ENCODE measurements around the gene MMAA.
"Not testable (repeated sequence)": the region's sequence is repeated elsewhere in the genome, so short reads cannot be mapped to it uniquely, and the experiment has no call there.

MMAA gene

GRCh38 chr4:145635630-145636029 lies 16.4 kb downstream of the MMAA start:
- no peak overlapping the region for H2AFZ ChIP-seq (ENCODE audit: low read length, unreplicated experiment)
- no peak overlapping the region for H3K27ac ChIP-seq (ENCODE audit: low read depth, low read length)
- H3K4me1 ChIP-seq (ENCODE audit: control insufficient read depth, insufficient read depth, low read length, unreplicated experiment) = no peaks in the 10 kb centered on the region
- no peaks in the 10 kb centered on the region for H3K27me3 ChIP-seq (ENCODE audit: insufficient read depth, low read length)
- H3K4me3 ChIP-seq (ENCODE audit: low read depth, low read length) = no peak overlapping the region
- no peaks in the 10 kb centered on the region for H3K79me2 ChIP-seq (ENCODE audit: control insufficient read depth, insufficient read depth, low read length, unreplicated experiment)
- no peaks in the 10 kb centered on the region for H3K36me3 ChIP-seq (ENCODE audit: insufficient read depth, low read length)

GRCh38 chr4:145639186-145639698 lies 20.1 kb downstream of the MMAA start:
- H3K4me1 ChIP-seq (ENCODE audit: control insufficient read depth, insufficient read depth, low read length, unreplicated experiment) = no peaks in the 10 kb centered on the region
- no peak overlapping the region for H3K27ac ChIP-seq (ENCODE audit: low read depth, low read length)
- H3K36me3 ChIP-seq (ENCODE audit: insufficient read depth, low read length) = no peaks in the 10 kb centered on the region
- H2AFZ ChIP-seq (ENCODE audit: low read length, unreplicated experiment) = no peak overlapping the region
- no peaks in the 10 kb centered on the region for H3K27me3 ChIP-seq (ENCODE audit: insufficient read depth, low read length)
- no peaks in the 10 kb centered on the region for H3K79me2 ChIP-seq (ENCODE audit: control insufficient read depth, insufficient read depth, low read length, unreplicated experiment)
- H3K4me3 ChIP-seq (ENCODE audit: low read depth, low read length) = no peak overlapping the region

DNA sequence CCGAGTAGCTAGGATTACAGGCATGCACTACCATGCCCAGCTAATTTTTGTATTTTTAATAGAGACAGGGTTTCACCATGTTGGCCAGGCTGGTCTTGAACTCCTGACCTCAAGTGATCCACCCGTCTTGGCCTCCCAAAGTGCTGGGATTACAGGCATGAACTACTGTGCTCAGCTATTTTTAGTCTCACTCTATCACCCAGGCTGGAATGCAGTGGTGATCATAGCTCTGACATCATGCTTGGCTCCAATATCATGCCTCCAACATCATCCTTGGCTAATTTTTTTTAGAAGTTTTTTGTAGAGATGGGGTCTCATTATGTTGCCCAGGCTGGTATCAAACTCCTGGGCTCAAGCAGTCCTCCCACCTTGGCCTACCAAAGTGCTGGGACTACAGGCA lies 21.1 kb downstream of the MMAA start:
- H2AFZ ChIP-seq (ENCODE audit: low read length, unreplicated experiment); H3K4me3 ChIP-seq (ENCODE audit: low read depth, low read length); H3K27ac ChIP-seq (ENCODE audit: low read depth, low read length); H3K79me2 ChIP-seq (ENCODE audit: control insufficient read depth, insufficient read depth, low read length, unreplicated experiment); H3K27me3 ChIP-seq (ENCODE audit: insufficient read depth, low read length); H3K36me3 ChIP-seq (ENCODE audit: insufficient read depth, low read length); H3K4me1 ChIP-seq (ENCODE audit: control insufficient read depth, insufficient read depth, low read length, unreplicated experiment): not testable (repeated sequence)

GRCh38 chr4:145643295-145643694 lies 24.1 kb downstream of the MMAA start:
- H3K4me1 ChIP-seq (ENCODE audit: control insufficient read depth, insufficient read depth, low read length, unreplicated experiment) = no peaks in the 10 kb centered on the region
- no peak overlapping the region for H3K4me3 ChIP-seq (ENCODE audit: low read depth, low read length)
- no peaks in the 10 kb centered on the region for H3K36me3 ChIP-seq (ENCODE audit: insufficient read depth, low read length)
- no peak overlapping the region for H3K27ac ChIP-seq (ENCODE audit: low read depth, low read length)
- no peak overlapping the region for H2AFZ ChIP-seq (ENCODE audit: low read length, unreplicated experiment)
- no peaks in the 10 kb centered on the region for H3K79me2 ChIP-seq (ENCODE audit: control insufficient read depth, insufficient read depth, low read length, unreplicated experiment)
- H3K27me3 ChIP-seq (ENCODE audit: insufficient read depth, low read length) = no peaks in the 10 kb centered on the region

- Histone ChIP-seq H3K4me1 (ENCODE audit: control insufficient read depth, insufficient read depth, low read length, unreplicated experiment) (no peaks in the 10 kb centered on the region), H3K4me3 (ENCODE audit: low read depth, low read length) (no peak overlapping the region), H3K27me3 (ENCODE audit: insufficient read depth, low read length) (no peaks in the 10 kb centered on the region), H3K79me2 (ENCODE audit: control insufficient read depth, insufficient read depth, low read length, unreplicated experiment) (no peaks in the 10 kb centered on the region), H2AFZ (ENCODE audit: low read length, unreplicated experiment) (no peak overlapping the region), H3K27ac (ENCODE audit: low read depth, low read length) (no peak overlapping the region), H3K36me3 (ENCODE audit: insufficient read depth, low read length) (no peaks in the 10 kb centered on the region)
These were observed 25.5 kb downstream of the MMAA start for GRCh38 chr4:145644699-145645098.

- no peaks in the 10 kb centered on the region for H3K4me1 ChIP-seq (ENCODE audit: control insufficient read depth, insufficient read depth, low read length, unreplicated experiment)
These were observed 37.0 kb downstream of the MMAA start for GRCh38 chr4:145656156-145656555.

DNA sequence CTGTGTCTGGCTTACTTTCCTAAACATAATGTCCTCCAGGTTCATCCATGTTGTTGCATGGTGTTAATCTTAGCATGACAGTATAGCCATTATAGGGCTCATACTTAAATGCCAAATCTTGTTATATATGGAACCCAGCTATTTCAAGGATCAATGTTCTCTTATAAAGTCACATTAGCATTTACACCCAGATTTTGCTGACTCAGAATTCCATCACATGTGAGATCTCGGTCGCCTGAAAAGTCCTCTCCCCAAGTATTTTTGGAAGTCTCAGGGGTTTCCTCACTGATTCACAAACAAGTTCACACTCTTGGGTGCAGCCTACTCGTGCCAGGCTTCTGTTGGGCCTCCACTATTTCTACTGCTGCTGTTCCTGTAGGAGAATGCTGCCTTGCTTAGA lies 40.9 kb downstream of the MMAA start:
- no peak overlapping the region for H2AFZ ChIP-seq (ENCODE audit: low read length, unreplicated experiment)
- H3K27me3 ChIP-seq (ENCODE audit: insufficient read depth, low read length) = no peaks in the 10 kb centered on the region
- peaks cover 7% of the 10 kb centered on the region for H3K36me3 ChIP-seq (ENCODE audit: insufficient read depth, low read length)
- H3K79me2 ChIP-seq (ENCODE audit: control insufficient read depth, insufficient read depth, low read length, unreplicated experiment) = no peaks in the 10 kb centered on the region
- H3K4me1 ChIP-seq (ENCODE audit: control insufficient read depth, insufficient read depth, low read length, unreplicated experiment) = no peaks in the 10 kb centered on the region
- no peak overlapping the region for H3K27ac ChIP-seq (ENCODE audit: low read depth, low read length)
- no peak overlapping the region for H3K4me3 ChIP-seq (ENCODE audit: low read depth, low read length)

More at GRCh38 chr4:145656156-145656555, 37.0 kb downstream of the MMAA start:
- H2AFZ ChIP-seq (ENCODE audit: low read length, unreplicated experiment) = no peak overlapping the region
- H3K27ac ChIP-seq (ENCODE audit: low read depth, low read length) = no peak overlapping the region
- peaks cover 7% of the 10 kb centered on the region for H3K36me3 ChIP-seq (ENCODE audit: insufficient read depth, low read length)
- H3K27me3 ChIP-seq (ENCODE audit: insufficient read depth, low read length) = no peaks in the 10 kb centered on the region
- no peak overlapping the region for H3K4me3 ChIP-seq (ENCODE audit: low read depth, low read length)
- no peaks in the 10 kb centered on the region for H3K79me2 ChIP-seq (ENCODE audit: control insufficient read depth, insufficient read depth, low read length, unreplicated experiment)

DNA sequence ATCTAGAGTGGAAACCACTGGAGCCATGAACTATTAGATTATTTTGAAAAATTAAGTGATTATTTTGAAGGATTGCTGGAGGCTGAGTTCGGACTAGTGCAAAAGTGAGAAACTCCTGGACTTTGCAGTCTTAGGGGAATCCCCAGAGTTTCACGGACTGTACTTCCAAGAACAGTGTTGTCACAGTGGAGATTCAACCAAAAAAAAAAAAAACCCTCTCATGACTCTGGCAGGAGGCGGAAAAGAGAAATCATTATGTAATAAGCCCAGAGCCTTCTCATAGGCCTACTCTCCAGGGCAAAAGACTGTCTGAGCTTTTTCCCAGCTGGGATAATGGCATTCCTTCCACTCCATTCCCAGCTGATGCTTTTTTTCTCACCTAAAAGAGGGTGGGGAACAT lies 44.0 kb downstream of the MMAA start:
- Histone ChIP-seq H2AFZ (ENCODE audit: low read length, unreplicated experiment) (no peak overlapping the region), H3K27me3 (ENCODE audit: insufficient read depth, low read length) (no peaks in the 10 kb centered on the region), H3K4me1 (ENCODE audit: control insufficient read depth, insufficient read depth, low read length, unreplicated experiment) (no peaks in the 10 kb centered on the region), H3K27ac (ENCODE audit: low read depth, low read length) (no peak overlapping the region), H3K79me2 (ENCODE audit: control insufficient read depth, insufficient read depth, low read length, unreplicated experiment) (no peaks in the 10 kb centered on the region), H3K36me3 (ENCODE audit: insufficient read depth, low read length) (no peaks in the 10 kb centered on the region), H3K4me3 (ENCODE audit: low read depth, low read length) (no peak overlapping the region)

- H3K36me3 ChIP-seq (ENCODE audit: insufficient read depth, low read length) = no peaks in the 10 kb centered on the region
- no peak overlapping the region for H3K27ac ChIP-seq (ENCODE audit: low read depth, low read length)
- no peaks in the 10 kb centered on the region for H3K4me1 ChIP-seq (ENCODE audit: control insufficient read depth, insufficient read depth, low read length, unreplicated experiment)
- no peaks in the 10 kb centered on the region for H3K79me2 ChIP-seq (ENCODE audit: control insufficient read depth, insufficient read depth, low read length, unreplicated experiment)
- no peak overlapping the region for H2AFZ ChIP-seq (ENCODE audit: low read length, unreplicated experiment)
- no peaks in the 10 kb centered on the region for H3K27me3 ChIP-seq (ENCODE audit: insufficient read depth, low read length)
- no peak overlapping the region for H3K4me3 ChIP-seq (ENCODE audit: low read depth, low read length)
These were observed 46.6 kb downstream of the MMAA start for GRCh38 chr4:145665773-145666172.

DNA sequence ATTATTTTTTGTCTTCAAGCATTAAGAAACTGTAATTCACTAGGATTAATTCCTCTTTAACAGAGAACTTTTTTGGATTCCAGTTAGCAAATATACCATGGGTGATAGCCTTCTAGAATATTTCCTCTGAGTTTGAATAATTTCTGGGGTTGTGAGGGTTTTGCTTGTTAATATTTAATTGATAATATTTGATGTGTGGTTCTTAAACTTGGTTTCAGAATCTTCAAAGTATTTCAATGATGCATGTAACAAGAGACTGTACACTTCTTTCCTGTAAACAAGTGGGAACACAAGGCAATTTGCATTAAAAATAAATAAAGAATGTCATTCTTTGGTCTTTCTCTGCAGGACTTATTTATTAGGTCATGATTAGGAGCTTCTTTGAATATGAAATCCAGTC lies 51.2 kb downstream of the MMAA start:
- H3K4me3 ChIP-seq (ENCODE audit: low read depth, low read length) = no peak overlapping the region
- no peak overlapping the region for H2AFZ ChIP-seq (ENCODE audit: low read length, unreplicated experiment)

GRCh38 chr4:145679520-145679919 lies 60.3 kb downstream of the MMAA start:
- no peaks in the 10 kb centered on the region for H3K27me3 ChIP-seq (ENCODE audit: insufficient read depth, low read length)
- peak overlapping the region; percentile 51 for H3K4me3 ChIP-seq (ENCODE audit: low read depth, low read length)
- no peaks in the 10 kb centered on the region for H3K36me3 ChIP-seq (ENCODE audit: insufficient read depth, low read length)
- peak overlapping the region; percentile 86 for H3K27ac ChIP-seq (ENCODE audit: low read depth, low read length)
- peaks cover 25% of the 10 kb centered on the region for H3K4me1 ChIP-seq (ENCODE audit: control insufficient read depth, insufficient read depth, low read length, unreplicated experiment)
- H3K79me2 ChIP-seq (ENCODE audit: control insufficient read depth, insufficient read depth, low read length, unreplicated experiment) = no peaks in the 10 kb centered on the region
- H2AFZ ChIP-seq (ENCODE audit: low read length, unreplicated experiment) = peak overlapping the region; percentile 93

More for the DNA sequence above, 51.2 kb downstream of the MMAA start:
- Histone ChIP-seq H3K36me3 (ENCODE audit: insufficient read depth, low read length) (no peaks in the 10 kb centered on the region), H3K4me1 (ENCODE audit: control insufficient read depth, insufficient read depth, low read length, unreplicated experiment) (no peaks in the 10 kb centered on the region), H3K79me2 (ENCODE audit: control insufficient read depth, insufficient read depth, low read length, unreplicated experiment) (no peaks in the 10 kb centered on the region), H3K27me3 (ENCODE audit: insufficient read depth, low read length) (no peaks in the 10 kb centered on the region), H3K27ac (ENCODE audit: low read depth, low read length) (no peak overlapping the region)

All from ACC112 (cell line).